ENCODE data around the gene ZNF746.

- TF ChIP-seq CTCF (IDR thresholded peaks at IDR 0.05) (no peak), POLR2AphosphoS5 (IDR thresholded peaks at IDR 0.05) (no peak), POLR2A (IDR thresholded peaks at IDR 0.05) (no peak), EP300 (IDR thresholded peaks at IDR 0.05; ENCODE audit: low read depth) (no peak)
These were observed 34.0 kb downstream of the ZNF746 start for GRCh38 chr7:149463500-149464161.

All from transverse colon (tissue), 4 donors.